BLaER1 treated with 17β-estradiol and CSF1 and Interleukin-3, amounts not matched to agents 10 nM and 100 nM (cell line): ENCODE data around the gene USP30.

Source experiments
- H3K27ac ChIP-seq, 11 experiments: shearing (Covaris generic); formaldehyde crosslinking; 2 replicates each; pipeline ENCODE4 v1.8.1; 2022
- H3K27me3 ChIP-seq, 11 experiments: shearing (Covaris generic); formaldehyde crosslinking; 2 replicates each; pipeline ENCODE4 v1.8.1; 2022
- H3K36me3 ChIP-seq, 11 experiments: shearing (Covaris generic); formaldehyde crosslinking; 2 replicates each; pipeline ENCODE4 v1.8.1; 2022
- H3K4me1 ChIP-seq, 10 experiments: shearing (Covaris generic); formaldehyde crosslinking; 2 replicates each; pipeline ENCODE4 v1.8.1; 2022
- H3K4me2 ChIP-seq, 11 experiments: shearing (Covaris generic); formaldehyde crosslinking; 2 replicates each; pipeline ENCODE4 v1.8.1; 2022
- H3K4me3 ChIP-seq, 10 experiments: shearing (Covaris generic); formaldehyde crosslinking; 2 replicates each; pipeline ENCODE4 v1.8.1; 2022
- H3K9ac ChIP-seq, 11 experiments: shearing (Covaris generic); formaldehyde crosslinking; 2 replicates each; pipeline ENCODE4 v1.8.1; 2022
- H3K9me3 ChIP-seq, 11 experiments: shearing (Covaris generic); formaldehyde crosslinking; replicated peaks in 1 of 11; 2 replicates each; pipeline ENCODE4 v1.8.1; 2022
- H4K20me1 ChIP-seq, 11 experiments: shearing (Covaris generic); formaldehyde crosslinking; 2 replicates each; pipeline ENCODE4 v1.8.1; 2022
- Cebpa-rat ChIP-seq, 11 experiments: shearing (Covaris generic); IDR thresholded peaks; 2 replicates each; pipeline ENCODE4 v1.8.1; 2022

USP30 gene

GRCh38 chr12:109137055-109137454 is 84.7 kb downstream of the USP30 start:
- Histone ChIP-seq H3K9me3 (peaks cover 7 to 15% (median 12%) of the 10 kb centered on the region in 11 experiments; a peak in 20 of 22 replicates), H3K36me3 (no peaks in the 10 kb centered on the region), H3K27ac (no peak overlapping the region), H3K4me3 (no peak overlapping the region), H3K27me3 (no peaks in the 10 kb centered on the region), H3K9ac (no peak overlapping the region), H3K4me2 (no peak overlapping the region), H3K4me1 (no peaks in the 10 kb centered on the region), H4K20me1 (no peaks in the 10 kb centered on the region)
- TF ChIP-seq Cebpa-rat (IDR thresholded peaks at IDR 0.05), result no peak
